Progenitor cell of endocrine pancreas (in vitro differentiated cells): ENCODE results near the gene FAM222A. TPM values are rescaled to one million over a fixed set of nuclear protein-coding genes. Genes with fewer than 3 reads are reported as not detected.

Experiments used
- DNase-seq: peaks from one replicate; pipeline ENCODE4 v3.0.0; 2021; ENCODE audit warnings: low spot score; ENCODE audit not compliant: unreplicated experiment
- H3K27ac Mint-ChIP-seq: 2 replicates; pipeline ENCODE4 v1.8.0; 2021; ENCODE audit warnings: mild to moderate bottlenecking, moderate library complexity, mixed read lengths
- H3K27me3 Mint-ChIP-seq: 2 replicates; pipeline ENCODE4 v1.8.0; 2021; ENCODE audit warnings: mixed read lengths
- H3K36me3 Mint-ChIP-seq: 2 replicates; pipeline ENCODE4 v1.8.0; 2022; ENCODE audit warnings: mixed read lengths; ENCODE audit not compliant: insufficient read depth
- H3K4me1 Mint-ChIP-seq: 2 replicates; pipeline ENCODE4 v1.8.0; 2021; ENCODE audit warnings: low read depth, mixed read lengths
- H3K4me3 Mint-ChIP-seq: 2 replicates; pipeline ENCODE4 v1.8.0; 2021; ENCODE audit warnings: low read depth, mild to moderate bottlenecking, moderate library complexity, mixed read lengths
- H3K9me3 Mint-ChIP-seq: 2 replicates; pipeline ENCODE4 v1.8.0; 2021; ENCODE audit warnings: low read depth, mixed read lengths
- CTCF ChIP-seq: fragments of 200-600 bp; sonication (generic); IDR thresholded peaks from one replicate; pipeline ENCODE4 v1.5.0; 2021; ENCODE audit warnings: antibody characterized with exemption, mild to moderate bottlenecking; ENCODE audit not compliant: unreplicated experiment
- total RNA-seq: library from RNA; stranded (reverse); gene quantifications from 2 replicates; pipeline ENCODE4 v1.2.1, GENCODE V29; 2021

Gene FAM222A
- total RNA-seq, 1 donor from 2014 or later = 11.6 TPM

- H3K36me3 Mint-ChIP-seq = no peaks in the 10 kb centered on the region
- no peak for DNase-seq
- no peaks in the 10 kb centered on the region for H3K27me3 Mint-ChIP-seq
Measured at GRCh38 chr12:109764776-109765445, 51.3 kb downstream of the FAM222A start.

GRCh38 chr12:109765446-109765810, 51.8 kb downstream of the FAM222A start:
- DNase-seq = no peak
- no peaks in the 10 kb centered on the region for H3K27me3 Mint-ChIP-seq
- H3K36me3 Mint-ChIP-seq = no peaks in the 10 kb centered on the region
- TF ChIP-seq CTCF = no peak
- H3K9me3 Mint-ChIP-seq = no peaks in the 10 kb centered on the region
- peaks cover 1% of the 10 kb centered on the region for H3K4me1 Mint-ChIP-seq
- H3K4me3 Mint-ChIP-seq = no peak overlapping the region
- H3K27ac Mint-ChIP-seq = no peak overlapping the region

More at GRCh38 chr12:109764776-109765445, 51.3 kb downstream of the FAM222A start:
- Mint-ChIP-seq H3K4me1 (peaks cover 1% of the 10 kb centered on the region), H3K9me3 (no peaks in the 10 kb centered on the region), H3K27ac (no peak overlapping the region), H3K4me3 (no peak overlapping the region)
- TF ChIP-seq CTCF = no peak

GRCh38 chr12:109766251-109766778, 52.7 kb downstream of the FAM222A start:
- no peak for DNase-seq
- TF ChIP-seq CTCF = no peak
- H3K27me3 Mint-ChIP-seq = no peaks in the 10 kb centered on the region
- no peaks in the 10 kb centered on the region for H3K9me3 Mint-ChIP-seq
- H3K27ac Mint-ChIP-seq = no peak overlapping the region
- H3K4me1 Mint-ChIP-seq = peaks cover 1% of the 10 kb centered on the region
- no peaks in the 10 kb centered on the region for H3K36me3 Mint-ChIP-seq
- H3K4me3 Mint-ChIP-seq = no peak overlapping the region

- H3K27me3 Mint-ChIP-seq = no peaks in the 10 kb centered on the region
- no peak for TF ChIP-seq CTCF
- no peak overlapping the region for H3K27ac Mint-ChIP-seq
- no peak for DNase-seq
- H3K4me3 Mint-ChIP-seq = no peak overlapping the region
- no peaks in the 10 kb centered on the region for H3K9me3 Mint-ChIP-seq
- no peaks in the 10 kb centered on the region for H3K36me3 Mint-ChIP-seq
- no peaks in the 10 kb centered on the region for H3K4me1 Mint-ChIP-seq
Measured at GRCh38 chr12:109767456-109767855, 53.8 kb downstream of the FAM222A start.

- no peaks in the 10 kb centered on the region for H3K9me3 Mint-ChIP-seq
- no peak overlapping the region for H3K4me3 Mint-ChIP-seq
- peaks cover 3% of the 10 kb centered on the region for H3K27me3 Mint-ChIP-seq
- no peaks in the 10 kb centered on the region for H3K4me1 Mint-ChIP-seq
- H3K27ac Mint-ChIP-seq = no peak overlapping the region
- H3K36me3 Mint-ChIP-seq = no peaks in the 10 kb centered on the region
- TF ChIP-seq CTCF = no peak
- no peak for DNase-seq
Measured at GRCh38 chr12:109767991-109768900, 54.6 kb downstream of the FAM222A start.
